Neural progenitor cell (in vitro differentiated cells): ENCODE results near the gene RIPOR2. TPM values are rescaled to one million over a fixed set of nuclear protein-coding genes. Genes with fewer than 3 reads are reported as not detected.

Source experiments
- DNase-seq: peaks from one replicate; pipeline ENCODE4 v3.0.0-alpha.2; 2016; ENCODE audit warnings: low spot score
- H2AFZ ChIP-seq: fragments of 200-600 bp; sonication (generic); replicated peaks from 2 replicates; pipeline ENCODE4 v1.6.1; 2016; ENCODE audit warnings: antibody characterized with exemption
- H3F3A ChIP-seq: fragments of 200-600 bp; sonication (generic); 2 replicates; pipeline ENCODE4 v1.6.1; 2016; ENCODE audit warnings: antibody characterized with exemption, low read depth
- H3K27ac ChIP-seq: fragments of 200-600 bp; sonication (generic); 2 replicates; pipeline ENCODE4 v1.5.1; 2016; ENCODE audit warnings: mild to moderate bottlenecking
- H3K27me3 ChIP-seq: fragments of 200-600 bp; sonication (generic); 2 replicates; pipeline ENCODE4 v1.6.1; 2016; ENCODE audit warnings: mild to moderate bottlenecking, moderate library complexity
- H3K36me3 ChIP-seq: fragments of 200-600 bp; sonication (generic); 2 replicates; pipeline ENCODE4 v1.5.1; 2016
- H3K4me1 ChIP-seq: fragments of 200-600 bp; sonication (generic); 2 replicates; pipeline ENCODE4 v1.6.1; 2016; ENCODE audit warnings: mixed run types
- H3K4me2 ChIP-seq: fragments of 200-600 bp; sonication (generic); 2 replicates; pipeline ENCODE4 v1.6.1; 2016
- H3K4me3 ChIP-seq: fragments of 200-600 bp; sonication (generic); 2 replicates; pipeline ENCODE4 v1.5.1; 2016
- H3K79me2 ChIP-seq: fragments of 200-600 bp; sonication (generic); 2 replicates; pipeline ENCODE4 v1.6.1; 2016; ENCODE audit warnings: low read depth
- H3K9ac ChIP-seq: fragments of 200-600 bp; sonication (generic); 2 replicates; pipeline ENCODE4 v1.6.1; 2016
- H3K9me3 ChIP-seq: fragments of 200-600 bp; sonication (generic); 2 replicates; pipeline ENCODE4 v1.5.1; 2016; ENCODE audit warnings: low read depth
- H4K20me1 ChIP-seq: fragments of 200-600 bp; sonication (generic); 2 replicates; pipeline ENCODE4 v1.6.1; 2016; ENCODE audit warnings: low read depth
- H3K27ac Mint-ChIP-seq: 3 replicates; pipeline ENCODE4 v1.8.0; 2021; ENCODE audit warnings: mixed read lengths
- H3K27me3 Mint-ChIP-seq: 2 replicates; pipeline ENCODE4 v1.8.0; 2022; ENCODE audit warnings: low read depth, mild to moderate bottlenecking, inconsistent platforms, moderate library complexity, mixed read lengths; ENCODE audit not compliant: insufficient read depth
- H3K36me3 Mint-ChIP-seq: 3 replicates; pipeline ENCODE4 v1.8.0; 2021; ENCODE audit warnings: mixed read lengths
- H3K4me1 Mint-ChIP-seq: 3 replicates; pipeline ENCODE4 v1.8.0; 2021; ENCODE audit warnings: mixed read lengths
- H3K4me3 Mint-ChIP-seq: 3 replicates; pipeline ENCODE4 v1.8.0; 2021; ENCODE audit warnings: mild to moderate bottlenecking, moderate library complexity, mixed read lengths
- H3K9me3 Mint-ChIP-seq: 3 replicates; pipeline ENCODE4 v1.8.0; 2020; ENCODE audit warnings: mixed read lengths
- EZH2 ChIP-seq: fragments of 200-600 bp; sonication (generic); IDR thresholded peaks from 2 replicates; pipeline ENCODE4 v1.6.1; 2017; ENCODE audit warnings: antibody characterized with exemption, mild to moderate bottlenecking, moderate library complexity
- EZH2phosphoT487 ChIP-seq: fragments of 200-600 bp; sonication (generic); IDR thresholded peaks from 2 replicates; pipeline ENCODE4 v1.6.1; 2017; ENCODE audit warnings: antibody characterized with exemption
- total RNA-seq: library from RNA; depleted of rRNA; stranded (reverse); fragments of >200 nt; gene quantifications from 2 replicates; pipeline ENCODE4 v1.2.3, GENCODE V29; 2015; ENCODE audit warnings: low replicate concordance
- TF ChIP-seq, protein P1 (sequence below): fragments of 200-600 bp; sonication (generic); IDR thresholded peaks from 2 replicates; pipeline ENCODE4 v1.5.1; 2017; ENCODE audit warnings: antibody characterized with exemption, mild to moderate bottlenecking

RIPOR2 gene
- total RNA-seq, 1 donor from 2014 or later = 0.26 TPM

DNA sequence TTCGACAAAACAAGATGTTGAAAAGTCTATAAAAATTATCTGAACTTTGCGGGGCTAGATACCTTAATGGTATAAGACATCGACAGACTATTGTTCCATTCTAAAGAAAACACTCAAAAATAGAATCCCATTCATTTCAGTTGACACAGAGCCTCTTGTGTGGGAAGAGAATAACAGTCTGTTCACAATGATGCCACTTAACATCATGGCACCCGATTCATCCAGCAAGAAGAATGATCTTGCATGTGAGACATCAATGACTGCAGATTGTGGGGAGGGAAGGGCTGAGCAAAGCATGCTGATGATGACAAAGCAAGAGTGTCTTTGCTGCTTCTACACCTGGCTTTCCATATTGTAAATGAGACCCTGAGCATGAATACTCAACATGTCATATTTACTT, 87.3 kb downstream of the RIPOR2 start:
- Histone ChIP-seq H3K27ac (no peak overlapping the region), H3K36me3 (no peaks in the 10 kb centered on the region), H3K9ac (no peak overlapping the region), H3K4me3 (no peak overlapping the region), H3K4me2 (no peak overlapping the region), H2AFZ (no peak overlapping the region), H3K4me1 (peaks cover 4% of the 10 kb centered on the region), H3F3A (no peaks in the 10 kb centered on the region), H3K9me3 (no peaks in the 10 kb centered on the region), H4K20me1 (no peaks in the 10 kb centered on the region), H3K79me2 (no peaks in the 10 kb centered on the region), H3K27me3 (no peaks in the 10 kb centered on the region)
- H3K4me1 Mint-ChIP-seq = peaks cover 21% of the 10 kb centered on the region
- H3K36me3 Mint-ChIP-seq = peaks cover 2% of the 10 kb centered on the region
- H3K9me3 Mint-ChIP-seq = no peaks in the 10 kb centered on the region
- TF ChIP-seq EZH2phosphoT487 (no peak), EZH2 (no peak)
- TF ChIP-seq, protein P1, sequence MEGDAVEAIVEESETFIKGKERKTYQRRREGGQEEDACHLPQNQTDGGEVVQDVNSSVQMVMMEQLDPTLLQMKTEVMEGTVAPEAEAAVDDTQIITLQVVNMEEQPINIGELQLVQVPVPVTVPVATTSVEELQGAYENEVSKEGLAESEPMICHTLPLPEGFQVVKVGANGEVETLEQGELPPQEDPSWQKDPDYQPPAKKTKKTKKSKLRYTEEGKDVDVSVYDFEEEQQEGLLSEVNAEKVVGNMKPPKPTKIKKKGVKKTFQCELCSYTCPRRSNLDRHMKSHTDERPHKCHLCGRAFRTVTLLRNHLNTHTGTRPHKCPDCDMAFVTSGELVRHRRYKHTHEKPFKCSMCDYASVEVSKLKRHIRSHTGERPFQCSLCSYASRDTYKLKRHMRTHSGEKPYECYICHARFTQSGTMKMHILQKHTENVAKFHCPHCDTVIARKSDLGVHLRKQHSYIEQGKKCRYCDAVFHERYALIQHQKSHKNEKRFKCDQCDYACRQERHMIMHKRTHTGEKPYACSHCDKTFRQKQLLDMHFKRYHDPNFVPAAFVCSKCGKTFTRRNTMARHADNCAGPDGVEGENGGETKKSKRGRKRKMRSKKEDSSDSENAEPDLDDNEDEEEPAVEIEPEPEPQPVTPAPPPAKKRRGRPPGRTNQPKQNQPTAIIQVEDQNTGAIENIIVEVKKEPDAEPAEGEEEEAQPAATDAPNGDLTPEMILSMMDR = no peak
- H3K27me3 Mint-ChIP-seq = peaks cover 9% of the 10 kb centered on the region
- no peak overlapping the region for H3K4me3 Mint-ChIP-seq
- H3K27ac Mint-ChIP-seq = no peak overlapping the region
- no peak for DNase-seq

DNA sequence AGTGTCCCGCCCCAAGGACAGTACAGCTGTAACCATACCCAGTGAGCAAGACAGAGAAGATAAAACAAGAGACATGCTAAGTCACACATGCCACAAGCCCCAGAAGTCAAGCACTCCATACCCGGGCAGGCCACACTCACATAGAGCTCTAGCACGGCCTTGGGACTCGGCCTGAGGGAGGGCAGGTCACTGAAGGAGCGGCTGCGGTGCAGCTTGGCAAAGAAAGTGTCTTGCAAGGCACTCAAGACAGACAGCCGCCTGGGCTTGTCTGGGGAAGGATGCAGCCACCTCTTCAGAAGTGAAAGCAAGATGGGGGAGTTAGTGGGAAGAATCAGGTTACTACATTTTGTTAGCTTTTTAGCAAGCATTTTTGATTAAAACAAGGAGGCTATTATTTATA, 88.4 kb downstream of the RIPOR2 start:
- Histone ChIP-seq H3K4me2 (no peak overlapping the region), H3K9me3 (no peaks in the 10 kb centered on the region), H2AFZ (peak overlapping the region; percentile 73), H3K4me1 (peaks cover 4% of the 10 kb centered on the region), H3F3A (no peaks in the 10 kb centered on the region), H3K4me3 (no peak overlapping the region), H3K27ac (no peak overlapping the region), H3K79me2 (no peaks in the 10 kb centered on the region), H4K20me1 (no peaks in the 10 kb centered on the region), H3K9ac (no peak overlapping the region), H3K27me3 (no peaks in the 10 kb centered on the region), H3K36me3 (no peaks in the 10 kb centered on the region)
- peak overlapping the region; percentile 43 for H3K27ac Mint-ChIP-seq
- peaks cover 23% of the 10 kb centered on the region for H3K4me1 Mint-ChIP-seq
- peaks cover 9% of the 10 kb centered on the region for H3K27me3 Mint-ChIP-seq
- peaks cover 2% of the 10 kb centered on the region for H3K36me3 Mint-ChIP-seq
- H3K9me3 Mint-ChIP-seq = no peaks in the 10 kb centered on the region
- TF ChIP-seq EZH2phosphoT487 = no peak
- TF ChIP-seq EZH2 = no peak
- TF ChIP-seq, protein P1 = no peak
- H3K4me3 Mint-ChIP-seq = no peak overlapping the region
- no peak for DNase-seq

DNA sequence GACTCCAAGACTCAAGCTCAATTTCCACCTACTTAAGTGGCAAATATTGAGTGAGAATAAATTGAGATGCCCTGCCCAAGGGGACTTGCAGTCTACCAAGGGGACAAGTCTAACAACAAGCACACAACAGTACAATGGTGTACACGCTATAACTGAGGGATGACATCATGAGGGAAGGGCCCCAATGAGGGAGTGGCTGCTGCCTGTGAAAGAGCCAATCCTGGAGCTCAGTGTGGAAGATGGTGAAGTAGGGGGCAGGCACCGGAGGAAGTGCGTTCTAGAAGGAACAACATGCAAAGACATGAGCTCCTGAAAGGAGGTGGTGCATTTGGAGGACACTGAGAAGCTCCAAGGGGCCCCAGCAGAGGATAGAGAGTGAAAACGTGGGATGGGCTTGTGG, 90.2 kb downstream of the RIPOR2 start:
- Histone ChIP-seq H3K4me1 (peaks cover 4% of the 10 kb centered on the region), H3K27me3 (no peaks in the 10 kb centered on the region), H2AFZ (no peak overlapping the region), H3K4me2 (no peak overlapping the region), H3K27ac (no peak overlapping the region), H3K4me3 (no peak overlapping the region), H3F3A (no peaks in the 10 kb centered on the region), H4K20me1 (no peaks in the 10 kb centered on the region), H3K79me2 (no peaks in the 10 kb centered on the region), H3K9me3 (no peaks in the 10 kb centered on the region), H3K36me3 (no peaks in the 10 kb centered on the region), H3K9ac (no peak overlapping the region)
- H3K36me3 Mint-ChIP-seq = peaks cover 2% of the 10 kb centered on the region
- TF ChIP-seq EZH2phosphoT487 = no peak
- TF ChIP-seq, protein P1 = no peak
- TF ChIP-seq EZH2 = no peak
- H3K9me3 Mint-ChIP-seq = no peaks in the 10 kb centered on the region
- DNase-seq = no peak
- H3K27me3 Mint-ChIP-seq = peaks cover 9% of the 10 kb centered on the region
- H3K4me3 Mint-ChIP-seq = no peak overlapping the region
- H3K27ac Mint-ChIP-seq = no peak overlapping the region
- H3K4me1 Mint-ChIP-seq = peaks cover 16% of the 10 kb centered on the region
